HG03135 (cell line): ENCODE data around the gene SLC15A4.

Source experiments
- ATAC-seq: cut with Tn5 transposase; IDR thresholded peaks from one replicate; pipeline ENCODE4 v1.9.1; 2021; ENCODE audit warnings: mild to moderate bottlenecking, moderate library complexity; ENCODE audit not compliant: unreplicated experiment

The SLC15A4 gene

GRCh38 chr12:128795530-128796361 lies 28.0 kb downstream of the SLC15A4 start:
- ATAC-seq: no peak

- peak; percentile 31 for ATAC-seq
Observed at GRCh38 chr12:128794661-128795529, 28.9 kb downstream of the SLC15A4 start.

DNA sequence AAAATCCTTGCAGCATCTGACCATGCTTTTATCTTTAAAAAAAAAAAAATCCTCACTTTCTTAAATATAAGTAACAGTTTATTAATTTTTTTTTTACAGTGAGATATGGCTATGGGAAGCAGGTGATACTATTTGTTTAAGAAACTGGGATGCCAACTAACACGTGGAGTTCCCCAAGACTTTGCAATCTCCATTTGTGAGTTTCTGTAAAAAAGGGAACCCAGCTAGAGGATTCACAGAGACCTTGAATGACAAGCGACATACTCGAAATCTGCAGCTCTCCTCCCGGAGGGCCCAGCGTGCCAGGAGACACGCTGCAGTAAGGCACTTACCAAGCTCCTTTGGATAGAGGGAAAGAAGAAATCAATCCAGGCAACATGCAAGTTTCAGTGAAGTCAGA lies 30.1 kb downstream of the SLC15A4 start:
- no peak for ATAC-seq

GRCh38 chr12:128792881-128793280 lies 30.9 kb downstream of the SLC15A4 start:
- ATAC-seq: no peak

- no peak for ATAC-seq
Observed at GRCh38 chr12:128792398-128792797, 31.4 kb downstream of the SLC15A4 start.

DNA sequence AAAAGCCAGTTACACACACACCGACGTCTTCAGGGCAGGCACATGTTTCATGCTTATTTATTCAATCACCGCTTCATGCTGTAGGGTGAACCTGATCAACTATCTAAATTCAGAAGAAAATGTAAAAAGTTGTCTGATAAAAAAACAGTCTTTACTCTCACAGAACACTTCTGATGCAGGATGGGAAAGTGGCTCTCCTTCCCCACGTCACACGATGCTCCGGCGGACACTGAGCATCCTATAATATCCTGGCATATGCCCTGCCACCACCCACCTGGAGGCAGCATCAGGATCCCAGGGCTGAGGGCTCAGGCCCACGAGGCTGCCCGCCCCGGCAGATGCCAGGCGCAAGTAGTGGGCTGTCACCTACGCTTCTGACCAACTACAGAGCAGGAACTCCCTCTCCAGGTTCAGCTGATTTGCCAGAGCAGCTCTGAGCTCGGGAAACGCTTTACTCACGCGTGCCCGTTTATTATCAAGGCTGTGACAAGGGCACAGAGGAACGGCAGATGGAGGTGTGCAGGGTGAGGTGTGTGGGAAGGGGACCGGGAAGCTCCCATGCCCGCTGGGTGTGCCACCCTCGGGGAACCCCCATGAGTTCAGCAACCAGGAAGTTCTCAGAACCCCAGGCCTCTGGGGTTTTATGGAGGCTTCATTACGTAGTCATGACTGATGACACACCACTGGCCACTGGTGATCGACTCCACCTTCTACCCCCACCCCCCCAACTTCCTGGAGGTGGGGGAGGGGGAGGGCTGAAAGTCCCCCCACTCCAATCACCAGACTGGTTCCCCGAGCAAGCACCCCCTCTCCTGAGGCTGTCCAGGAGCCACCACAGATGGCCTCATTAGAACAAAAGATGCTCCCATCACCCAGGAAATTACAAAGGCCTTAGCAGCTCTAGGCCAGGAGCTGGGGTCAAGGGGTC lies 32.1 kb downstream of the SLC15A4 start:
- no peak for ATAC-seq

GRCh38 chr12:128790653-128791373 lies 32.9 kb downstream of the SLC15A4 start:
- no peak for ATAC-seq

GRCh38 chr12:128790221-128790620 lies 33.5 kb downstream of the SLC15A4 start:
- no peak for ATAC-seq

DNA sequence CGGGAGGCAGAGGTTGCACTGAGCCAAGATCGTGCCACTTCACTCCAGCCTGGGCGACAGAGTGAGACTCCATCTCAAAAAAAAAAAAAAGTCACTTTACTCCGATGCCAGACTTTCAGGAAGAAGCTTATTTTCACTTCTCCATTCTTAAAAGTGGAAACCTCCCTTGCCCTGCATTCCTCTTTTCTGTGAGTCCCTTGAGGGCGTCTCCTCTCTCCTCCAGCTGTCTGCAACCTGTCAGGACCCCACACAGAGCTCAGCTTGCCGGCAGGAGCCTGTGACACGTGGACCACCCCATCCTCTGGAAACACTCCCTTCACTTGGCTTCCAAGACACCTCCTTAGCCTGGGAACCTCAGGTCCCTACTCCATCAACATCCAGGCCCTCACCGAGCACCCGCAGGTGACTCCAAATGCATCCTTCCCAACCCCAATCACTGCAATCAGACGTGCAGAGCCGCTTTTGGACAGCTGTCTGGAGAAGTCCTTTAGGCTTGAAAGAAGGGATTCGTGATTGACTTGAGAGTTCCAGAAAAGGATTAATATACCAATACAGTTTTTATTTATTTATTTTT lies 34.3 kb downstream of the SLC15A4 start:
- ATAC-seq: no peak

DNA sequence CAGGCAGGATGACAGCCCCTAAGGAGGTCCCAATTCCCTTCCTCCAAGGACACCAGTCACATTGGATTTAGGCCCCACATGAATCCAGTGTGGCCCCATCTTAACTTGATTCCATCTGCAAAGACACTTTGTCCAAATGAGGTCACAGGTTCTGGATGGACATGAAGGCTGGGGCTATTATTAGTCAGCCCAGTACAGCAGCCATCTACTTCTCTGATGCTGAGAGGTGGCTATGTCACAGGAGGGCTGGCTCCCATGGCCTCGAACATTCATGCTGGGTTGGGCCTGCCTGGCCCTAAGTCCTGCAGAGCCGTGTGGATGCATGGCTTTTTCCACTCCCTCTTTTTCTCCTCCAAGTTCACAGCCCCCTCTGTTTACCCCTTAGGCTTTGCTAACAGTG lies 35.9 kb downstream of the SLC15A4 start:
- no peak for ATAC-seq

- no peak for ATAC-seq
Observed at GRCh38 chr12:128786741-128787391, 36.9 kb downstream of the SLC15A4 start.

DNA sequence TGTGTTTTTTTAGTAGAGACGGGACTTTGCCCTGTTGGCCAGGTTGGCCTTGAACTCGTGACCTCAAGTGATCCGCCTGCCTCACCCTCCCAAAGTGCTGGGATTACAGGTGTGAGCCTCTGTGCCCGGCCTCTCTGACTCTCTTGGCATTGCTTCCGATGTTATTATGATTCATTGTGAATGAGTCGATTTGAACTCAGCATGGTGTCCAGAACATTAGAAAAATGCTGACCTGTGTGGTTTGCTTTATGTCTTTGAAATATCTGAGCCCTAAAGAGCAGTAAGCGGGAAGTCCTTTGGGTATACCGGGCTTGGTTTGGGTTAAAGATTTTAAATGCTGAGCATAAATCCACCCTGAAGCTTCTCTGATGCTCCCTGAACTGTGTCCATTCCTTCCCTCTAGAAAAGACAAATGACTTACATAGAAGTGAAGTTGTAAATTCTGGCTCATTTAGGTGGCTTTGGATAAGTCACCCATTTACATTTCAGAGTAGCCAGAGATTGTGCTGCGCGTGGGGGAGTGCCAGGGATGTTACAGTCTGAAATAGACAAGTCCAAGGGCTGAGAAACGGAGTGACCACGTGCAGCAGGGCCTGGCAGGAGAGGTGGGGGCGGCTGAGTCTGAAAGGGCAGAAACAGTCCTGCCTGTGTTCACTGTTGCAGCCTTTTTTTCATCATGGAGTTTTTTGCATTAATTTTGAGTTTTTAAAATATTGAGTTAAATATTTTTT lies 39.6 kb downstream of the SLC15A4 start:
- no peak for ATAC-seq

- peak; percentile 73 for ATAC-seq
Observed at GRCh38 chr12:128783129-128783574, 40.6 kb downstream of the SLC15A4 start.

- ATAC-seq: no peak
Observed at GRCh38 chr12:128779901-128780300, 43.9 kb downstream of the SLC15A4 start.

DNA sequence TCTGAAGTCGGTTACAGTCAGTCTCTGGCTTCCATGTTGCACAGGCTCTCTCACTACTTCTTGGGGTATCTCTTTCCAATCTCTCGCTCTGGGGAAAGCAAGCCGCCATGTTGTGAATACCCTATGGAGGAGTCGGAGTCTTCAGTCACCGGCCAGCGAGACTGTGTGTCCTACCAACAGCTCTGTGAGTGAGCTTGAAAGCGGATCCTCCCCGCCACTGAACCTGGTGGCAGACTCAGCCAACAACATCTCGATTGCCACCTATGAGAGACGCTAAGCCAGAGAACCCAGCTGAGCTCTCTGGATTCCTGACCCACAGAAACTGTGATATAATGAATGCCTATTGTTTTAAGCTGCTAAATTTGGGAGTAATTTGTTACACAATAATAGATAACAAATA lies 51.5 kb downstream of the SLC15A4 start:
- no peak for ATAC-seq

DNA sequence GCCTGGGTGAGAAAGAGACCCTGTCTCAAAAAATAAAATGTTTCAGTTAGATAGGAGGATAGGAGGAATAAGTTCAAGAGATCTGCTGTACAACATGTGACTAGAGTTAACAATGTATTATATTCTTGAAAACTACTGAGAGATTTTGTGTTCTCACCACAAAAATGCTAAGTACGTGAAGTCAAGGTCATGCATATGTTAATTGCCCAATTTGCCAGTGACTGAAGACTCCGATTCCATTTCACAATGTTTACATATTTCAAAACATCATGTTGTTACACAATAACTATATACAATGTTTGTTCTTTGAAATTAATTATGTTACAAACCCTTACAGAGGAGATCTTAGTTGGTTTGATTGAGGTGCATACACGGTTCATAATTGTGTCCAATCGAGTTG lies 52.1 kb downstream of the SLC15A4 start:
- no peak for ATAC-seq

DNA sequence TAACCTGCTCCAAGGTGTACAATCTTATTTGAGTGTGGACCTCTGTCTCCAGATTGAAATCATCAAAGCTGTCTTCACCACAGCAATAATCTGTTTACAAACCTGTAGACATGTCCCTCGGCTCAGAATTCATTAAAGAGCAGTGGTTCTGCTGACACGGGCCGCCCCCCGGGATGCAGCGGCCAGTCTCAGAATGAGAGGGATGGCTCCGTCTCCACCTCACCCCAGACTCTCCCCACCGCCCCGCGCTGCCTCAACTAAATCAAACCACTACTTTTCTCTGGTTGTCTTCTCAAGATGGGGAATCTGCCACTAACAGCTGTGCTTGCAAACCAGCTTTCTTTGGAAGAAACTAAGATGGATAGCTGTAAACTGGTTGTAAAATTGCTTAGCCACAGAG lies 56.2 kb downstream of the SLC15A4 start:
- ATAC-seq: no peak

DNA sequence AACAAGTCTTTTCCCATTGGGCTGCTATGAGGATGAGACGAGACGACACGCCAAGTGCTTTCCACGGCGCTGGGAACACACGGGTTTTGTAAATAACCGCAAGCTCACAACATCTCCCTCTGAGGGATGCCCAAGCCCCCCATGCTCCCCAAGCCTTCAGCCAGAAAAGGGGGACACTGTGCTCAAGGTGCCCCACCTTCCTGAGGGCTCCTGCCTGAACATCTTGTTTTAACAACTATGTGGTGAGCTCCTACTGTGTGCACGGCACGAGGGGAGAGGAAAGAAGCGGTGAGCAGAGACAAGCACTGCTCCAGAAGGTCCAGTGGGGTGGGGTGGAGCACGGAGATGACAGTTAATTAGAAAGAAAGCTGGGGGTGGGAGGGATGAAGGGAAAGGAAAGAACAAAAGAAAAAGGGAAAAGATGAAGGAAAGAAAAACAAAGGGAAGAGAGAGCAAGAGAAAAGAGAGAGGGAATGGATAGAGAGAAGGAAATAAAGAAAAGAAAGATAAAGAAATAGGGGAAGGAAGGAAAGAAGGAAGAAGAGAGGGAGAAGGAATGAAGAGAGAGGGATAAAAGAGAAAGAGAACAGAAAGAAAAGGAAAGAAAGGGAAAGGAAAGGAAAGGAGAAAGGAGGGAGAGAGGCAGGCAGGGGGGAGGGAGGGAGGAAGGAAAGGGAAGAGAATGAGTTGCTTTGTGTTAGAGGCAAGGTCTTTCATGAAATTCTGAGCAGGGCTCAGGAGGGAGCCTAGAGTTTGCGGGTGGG lies 56.8 kb downstream of the SLC15A4 start:
- no peak for ATAC-seq
